ENCODE measurements around the gene ATPAF1.

- TF ChIP-seq CTCF (IDR thresholded peaks at IDR 0.05; ENCODE audit: low read depth, low read length, poor library complexity, severe bottlenecking) (no peak), EZH2phosphoT487 (IDR thresholded peaks at IDR 0.05; ENCODE audit: borderline replicate concordance, low read length) (no peak)
These were observed 54.2 kb downstream of the ATPAF1 start for GRCh38 chr1:46613661-46614603.
